GM10266 (cell line): ENCODE results near the gene CAMK2A.

Experiments
- DNase-seq: peaks from one replicate; pipeline ENCODE4 v3.0.0; 2012; ENCODE audit errors: extremely low spot score
- TF ChIP-seq, protein P1 (sequence below): IDR thresholded peaks from 2 replicates; pipeline ENCODE4 v1.5.1; 2012; ENCODE audit warnings: mild to moderate bottlenecking, low read depth; ENCODE audit not compliant: control insufficient read depth, insufficient read depth; ENCODE audit errors: missing control alignments

CAMK2A gene

DNA sequence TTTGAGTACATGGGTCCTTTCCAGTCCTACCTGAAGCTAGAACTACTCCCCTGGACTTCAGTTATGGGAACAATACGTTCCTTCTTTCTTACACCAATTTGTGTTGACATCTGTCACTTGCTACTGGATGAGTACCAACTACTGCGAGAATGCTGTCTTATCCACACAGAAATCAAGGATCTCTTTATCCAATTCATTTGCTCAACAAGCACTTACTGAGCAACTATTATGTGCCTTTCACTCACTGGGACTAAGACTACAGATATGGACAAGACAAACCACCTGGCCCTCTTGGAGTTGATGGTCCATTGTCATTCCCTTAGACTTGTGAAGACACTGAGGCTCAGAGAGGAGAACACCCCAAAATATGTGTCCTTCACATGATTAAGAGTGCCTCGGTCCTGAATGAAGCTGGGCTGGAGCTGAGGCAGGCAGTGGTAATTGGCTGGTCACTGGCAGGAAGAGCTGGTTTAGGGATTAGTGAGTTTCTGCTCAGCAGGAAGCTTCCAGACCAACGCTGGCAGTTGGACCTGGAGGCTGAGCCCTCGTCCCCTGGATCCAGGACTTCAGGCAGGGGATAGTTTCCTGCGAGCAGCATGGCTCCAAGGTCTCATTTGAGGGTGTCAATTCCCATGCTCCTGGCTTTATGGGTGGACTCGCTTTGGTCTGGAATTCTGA is 21.6 kb upstream of the CAMK2A start:
- DNase-seq, result no peak
- TF ChIP-seq, protein P1, sequence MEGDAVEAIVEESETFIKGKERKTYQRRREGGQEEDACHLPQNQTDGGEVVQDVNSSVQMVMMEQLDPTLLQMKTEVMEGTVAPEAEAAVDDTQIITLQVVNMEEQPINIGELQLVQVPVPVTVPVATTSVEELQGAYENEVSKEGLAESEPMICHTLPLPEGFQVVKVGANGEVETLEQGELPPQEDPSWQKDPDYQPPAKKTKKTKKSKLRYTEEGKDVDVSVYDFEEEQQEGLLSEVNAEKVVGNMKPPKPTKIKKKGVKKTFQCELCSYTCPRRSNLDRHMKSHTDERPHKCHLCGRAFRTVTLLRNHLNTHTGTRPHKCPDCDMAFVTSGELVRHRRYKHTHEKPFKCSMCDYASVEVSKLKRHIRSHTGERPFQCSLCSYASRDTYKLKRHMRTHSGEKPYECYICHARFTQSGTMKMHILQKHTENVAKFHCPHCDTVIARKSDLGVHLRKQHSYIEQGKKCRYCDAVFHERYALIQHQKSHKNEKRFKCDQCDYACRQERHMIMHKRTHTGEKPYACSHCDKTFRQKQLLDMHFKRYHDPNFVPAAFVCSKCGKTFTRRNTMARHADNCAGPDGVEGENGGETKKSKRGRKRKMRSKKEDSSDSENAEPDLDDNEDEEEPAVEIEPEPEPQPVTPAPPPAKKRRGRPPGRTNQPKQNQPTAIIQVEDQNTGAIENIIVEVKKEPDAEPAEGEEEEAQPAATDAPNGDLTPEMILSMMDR, result no peak

DNA sequence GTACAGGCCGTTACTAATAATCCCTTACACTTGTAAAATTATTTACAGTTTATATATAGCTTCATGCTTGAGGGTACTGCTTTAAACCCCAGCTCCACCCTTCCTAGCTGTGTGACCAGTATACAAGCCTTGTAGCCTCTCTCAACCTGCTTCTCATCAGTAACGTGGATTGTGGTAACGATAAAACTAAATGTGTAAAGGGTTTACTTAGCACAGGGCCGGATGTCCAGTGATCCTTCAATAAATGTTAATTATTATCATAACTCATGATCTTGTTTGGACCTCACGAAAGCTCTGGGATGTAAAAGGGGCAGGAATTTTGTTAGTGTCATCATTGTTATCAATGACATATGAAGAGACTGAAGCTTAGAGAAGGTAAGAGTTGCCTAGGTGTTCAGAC is 20.7 kb upstream of the CAMK2A start:
- TF ChIP-seq, protein P1, result no peak
- DNase-seq, result no peak

DNA sequence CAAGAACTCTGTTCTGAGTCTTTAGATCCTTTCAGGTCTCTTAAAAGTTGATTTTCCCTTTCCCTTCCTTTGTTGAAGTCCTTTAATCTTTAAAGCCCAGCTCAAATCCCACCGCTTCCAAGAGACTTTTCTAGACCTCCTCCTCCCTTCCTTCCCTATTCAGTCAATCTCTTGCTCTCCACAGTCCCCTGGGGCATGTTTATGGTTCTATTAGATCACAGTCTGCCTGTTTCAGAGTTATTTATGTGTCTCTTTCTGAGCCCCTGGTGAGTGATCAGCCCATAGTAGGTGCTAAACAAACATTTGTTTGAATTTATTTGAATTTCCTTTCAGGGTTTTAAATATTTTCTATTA is 20.3 kb upstream of the CAMK2A start:
- TF ChIP-seq, protein P1, result no peak
- DNase-seq, result no peak

DNA sequence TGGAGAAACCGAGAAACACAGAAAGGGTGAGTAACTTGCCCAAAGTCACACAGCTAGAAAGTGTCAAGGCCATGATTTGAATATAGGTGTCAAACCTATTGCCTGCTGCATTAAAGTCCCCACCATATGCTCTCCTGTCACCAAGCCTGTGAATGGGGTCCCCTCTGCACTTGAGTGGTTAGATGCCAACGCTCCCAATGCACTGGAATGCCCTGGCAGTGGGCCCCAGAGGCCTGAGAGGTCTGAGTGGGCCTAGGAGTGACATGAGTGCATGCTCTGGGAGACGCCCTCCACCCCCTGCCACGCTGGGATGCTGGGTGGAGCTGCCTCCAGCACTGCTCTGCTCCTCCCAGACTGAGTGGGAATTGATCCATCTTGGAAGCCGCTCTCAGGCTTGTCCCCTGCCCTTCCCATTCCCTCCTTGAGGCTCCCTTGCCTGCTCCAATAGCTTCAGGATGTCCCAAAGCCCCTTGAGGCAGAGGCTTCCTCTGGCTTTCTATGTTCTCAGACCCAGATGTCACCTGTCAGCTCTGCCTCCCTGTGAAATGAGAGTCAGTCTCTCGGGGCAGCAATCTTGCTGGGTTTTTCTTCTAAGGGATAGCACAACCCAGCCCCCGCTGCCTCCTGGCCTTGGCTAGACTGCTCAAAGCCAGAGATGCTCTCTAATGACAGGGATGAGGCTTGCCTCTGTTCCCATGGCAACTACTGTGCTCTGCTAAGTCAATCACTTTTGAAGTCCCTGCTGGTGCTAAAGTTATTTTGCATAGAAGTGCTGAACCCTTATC is 19.7 kb upstream of the CAMK2A start:
- no peak for DNase-seq
- TF ChIP-seq, protein P1, result no peak

DNA sequence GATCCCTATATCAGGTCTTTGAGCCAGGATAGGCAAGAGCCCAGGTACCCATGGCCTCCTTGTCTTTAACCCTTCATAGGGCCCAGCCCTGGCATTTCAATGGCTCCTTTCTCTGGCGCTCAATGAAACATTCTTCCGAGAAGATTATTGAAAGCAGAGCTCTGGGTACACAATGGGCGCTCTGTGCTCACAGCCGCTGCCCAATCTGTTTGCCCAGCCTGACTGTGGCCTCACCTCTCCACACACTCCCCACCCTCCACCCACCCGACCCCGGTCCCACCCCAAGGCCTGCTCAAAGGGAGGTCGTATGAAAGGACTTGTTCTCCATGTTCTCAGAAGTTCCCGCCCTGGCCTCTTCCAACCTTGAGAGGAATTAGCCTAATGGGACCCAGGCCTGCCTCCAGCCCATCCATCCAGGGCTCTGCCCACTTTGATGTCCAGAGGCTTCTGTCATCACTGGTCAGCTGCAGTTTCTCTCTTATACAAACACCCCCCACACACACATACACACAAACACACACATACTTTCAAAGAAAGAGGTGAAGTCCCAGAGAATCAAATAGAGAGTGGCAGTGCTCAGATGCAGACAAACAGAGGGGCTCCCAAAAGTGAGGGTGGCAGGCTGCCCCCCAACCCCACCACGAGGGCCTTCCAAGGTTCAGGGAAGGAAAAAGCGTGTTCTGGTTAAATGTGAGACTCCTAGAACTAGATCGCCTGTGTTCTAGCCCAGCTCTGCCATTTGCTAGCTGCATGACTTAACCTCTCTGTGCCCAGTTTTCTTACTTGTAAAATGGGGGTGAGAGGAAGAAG is 18.2 kb upstream of the CAMK2A start:
- TF ChIP-seq, protein P1, result no peak
- DNase-seq, result no peak

GRCh38 chr5:150306775-150307174 is 17.2 kb upstream of the CAMK2A start:
- TF ChIP-seq, protein P1, result no peak

DNA sequence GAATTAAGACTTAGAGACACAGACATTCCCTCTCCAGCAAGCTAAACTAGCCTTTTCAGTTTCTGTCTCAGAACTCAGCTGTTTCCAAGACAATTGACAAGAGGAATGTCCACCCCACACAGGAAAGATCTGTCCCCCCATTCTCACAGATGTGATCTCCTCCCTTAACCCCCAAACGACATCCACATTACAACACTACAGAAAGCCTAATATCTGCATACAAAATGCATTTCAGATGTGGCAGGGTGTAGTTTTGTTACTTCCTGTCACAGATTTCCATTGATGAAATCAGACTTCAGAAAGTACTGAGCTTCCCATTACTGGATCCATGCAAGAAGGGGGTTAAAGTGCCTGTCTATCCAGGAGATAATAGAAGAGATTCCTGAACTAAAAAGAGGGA is 16.0 kb upstream of the CAMK2A start:
- TF ChIP-seq, protein P1, result no peak
- no peak for DNase-seq

More at GRCh38 chr5:150306775-150307174, 17.2 kb upstream of the CAMK2A start:
- DNase-seq, result no peak
